IMR-90 (cell line): Measurements from ENCODE around the gene PSRC1. TPM values are rescaled to one million over a fixed set of nuclear protein-coding genes. Genes with fewer than 3 reads are reported as not detected.

Source experiments
- ATAC-seq: fragments of 200-7000 bp; cut with Tn5 transposase; 2 replicates; pipeline ENCODE4 v1.9.1; 2020; ENCODE audit warnings: low read depth, mild to moderate bottlenecking, moderate library complexity
- BruUV-seq: library from RNA; stranded (reverse); fragments of 400-500 nt; replicated peaks from 2 replicates; lab custom pipeline; 2021; lab: Mats Ljungman, UMichigan
- CTCF ChIA-PET: fragments of 300-600 bp; formaldehyde crosslinking; extraction: SDS; loops from one replicate; lab custom pipeline; 2021; ENCODE audit warnings: antibody characterized with exemption; lab: Yijun Ruan, JAX
- POLR2A ChIA-PET: fragments of 300-600 bp; sonication (Branson Sonifier 250); formaldehyde crosslinking; loops from one replicate; lab custom pipeline; 2022; ENCODE audit warnings: antibody characterized with exemption; ENCODE audit not compliant: unreplicated experiment; lab: Charles Lee
- DNase-seq: peaks from one replicate; pipeline ENCODE4 v3.0.0; 2013
- H2AFZ ChIP-seq: replicated peaks from 2 replicates; pipeline ENCODE3; 2013; ENCODE audit warnings: low read length, mild to moderate bottlenecking; ENCODE audit not compliant: poor library complexity
- H2AK5ac ChIP-seq: 2 replicates; pipeline ENCODE4 v1.6.1; 2013; ENCODE audit warnings: low read depth, low read length, inconsistent platforms
- H2AK9ac ChIP-seq: replicated peaks from 2 replicates; pipeline ENCODE3; 2013; ENCODE audit warnings: mild to moderate bottlenecking, low read depth, low read length, moderate library complexity; ENCODE audit not compliant: poor library complexity
- H2BK120ac ChIP-seq: 2 replicates; pipeline ENCODE4 v1.6.1; 2013; ENCODE audit warnings: low read depth, low read length, inconsistent platforms
- H2BK15ac ChIP-seq: 3 replicates; pipeline ENCODE4 v1.6.1; 2013; ENCODE audit warnings: low read depth, low read length, inconsistent platforms
- H2BK20ac ChIP-seq: 2 replicates; pipeline ENCODE4 v1.6.1; 2013; ENCODE audit warnings: low read depth, mild to moderate bottlenecking, inconsistent platforms, low read length, moderate library complexity
- H2BK5ac ChIP-seq: 2 replicates; pipeline ENCODE4 v1.6.1; 2013; ENCODE audit warnings: mild to moderate bottlenecking, low read depth, low read length, inconsistent platforms; ENCODE audit not compliant: poor library complexity, severe bottlenecking
- H3K14ac ChIP-seq: replicated peaks from 2 replicates; pipeline ENCODE4 v1.6.1; 2013; ENCODE audit warnings: low read depth, low read length, inconsistent platforms
- H3K18ac ChIP-seq: 2 replicates; pipeline ENCODE4 v1.6.1; 2013; ENCODE audit warnings: low read depth, low read length, control low read depth
- H3K23ac ChIP-seq: 2 replicates; pipeline ENCODE4 v1.6.1; 2013; ENCODE audit warnings: low read depth, low read length, inconsistent platforms
- H3K27ac ChIP-seq: 2 replicates; pipeline ENCODE4 v1.5.1; 2013; ENCODE audit warnings: mild to moderate bottlenecking, control low read depth, low read length; ENCODE audit not compliant: insufficient read depth
- H3K27me3 ChIP-seq: 2 replicates; pipeline ENCODE4 v1.6.1; 2013; ENCODE audit warnings: low read length; ENCODE audit not compliant: control insufficient read depth, insufficient read depth
- H3K36me3 ChIP-seq: 2 replicates; pipeline ENCODE4 v1.6.1; 2013; ENCODE audit warnings: low read length, mixed read lengths; ENCODE audit not compliant: control insufficient read depth, insufficient read depth
- H3K4ac ChIP-seq: 2 replicates; pipeline ENCODE4 v1.6.1; 2013; ENCODE audit warnings: low read depth, low read length, inconsistent platforms
- H3K4me1 ChIP-seq: 2 replicates; pipeline ENCODE4 v1.6.1; 2013; ENCODE audit warnings: low read length, mixed read lengths; ENCODE audit not compliant: control insufficient read depth, insufficient read depth
- H3K4me2 ChIP-seq: 2 replicates; pipeline ENCODE4 v1.6.1; 2013; ENCODE audit warnings: low read depth, mild to moderate bottlenecking, control low read depth, low read length, moderate library complexity
- H3K4me3 ChIP-seq: 2 replicates; pipeline ENCODE4 v1.5.1; 2013; ENCODE audit warnings: low read depth, mild to moderate bottlenecking, control low read depth, low read length, moderate library complexity; ENCODE audit not compliant: insufficient read depth
- H3K56ac ChIP-seq: 2 replicates; pipeline ENCODE4 v1.6.1; 2013; ENCODE audit warnings: low read length, inconsistent platforms; ENCODE audit not compliant: insufficient read depth; ENCODE audit errors: extremely low read depth
- H3K79me1 ChIP-seq, 2 experiments: 2 replicates each; pipeline ENCODE4 v1.6.1; 2013; ENCODE audit warnings: low read length in 2 of 2, inconsistent platforms in 1 of 2, low read depth in 1 of 2
- H3K9ac ChIP-seq: 2 replicates; pipeline ENCODE4 v1.6.1; 2013; ENCODE audit warnings: low read depth, low read length, control low read depth
- H3K9me1 ChIP-seq: 2 replicates; pipeline ENCODE4 v1.6.1; 2013; ENCODE audit warnings: low read length, inconsistent platforms; ENCODE audit not compliant: insufficient read depth
- H3K9me3 ChIP-seq: 2 replicates; pipeline ENCODE4 v1.6.1; 2013; ENCODE audit warnings: low read length; ENCODE audit not compliant: control insufficient read depth, insufficient read depth
- H4K20me1 ChIP-seq: 2 replicates; pipeline ENCODE4 v1.6.1; 2013; ENCODE audit warnings: low read length, inconsistent platforms; ENCODE audit not compliant: insufficient read depth
- H4K5ac ChIP-seq: 2 replicates; pipeline ENCODE4 v1.6.1; 2013; ENCODE audit warnings: mild to moderate bottlenecking, low read depth, low read length, control low read depth
- H4K8ac ChIP-seq, 2 experiments: 2 replicates each; pipeline ENCODE4 v1.6.1; 2013; ENCODE audit warnings: low read depth in 2 of 2, low read length in 2 of 2, control low read depth in 1 of 2, inconsistent platforms in 1 of 2
- H4K91ac ChIP-seq: 2 replicates; pipeline ENCODE4 v1.6.1; 2013; ENCODE audit warnings: low read depth, low read length, inconsistent platforms; ENCODE audit not compliant: insufficient read depth
- CEBPB ChIP-seq: IDR thresholded peaks from 2 replicates; pipeline ENCODE4 v1.6.1; 2012; ENCODE audit warnings: low read depth, low read length, improper control_type of control experiment
- CHD1 ChIP-seq: IDR thresholded peaks from 2 replicates; pipeline ENCODE4 v1.6.1; 2012; ENCODE audit warnings: low read depth, low read length, improper control_type of control experiment
- CTCF ChIP-seq: conservative IDR thresholded peaks from 2 replicates; pipeline ENCODE4 v1.5.1; 2012; ENCODE audit warnings: mild to moderate bottlenecking, low read depth, low read length, improper control_type of control experiment
- FOS ChIP-seq: fragments of 150-350 bp; IDR thresholded peaks from 2 replicates; pipeline ENCODE4 v1.6.1; 2016; ENCODE audit warnings: low read depth, low read length
- MAFK ChIP-seq: IDR thresholded peaks from 2 replicates; pipeline ENCODE4 v1.6.1; 2012; ENCODE audit warnings: low read depth, low read length, improper control_type of control experiment
- MAZ ChIP-seq: IDR thresholded peaks from 2 replicates; pipeline ENCODE4 v1.6.1; 2012; ENCODE audit warnings: low read depth, mild to moderate bottlenecking, low read length, improper control_type of control experiment, moderate library complexity, borderline replicate concordance
- MXI1 ChIP-seq: IDR thresholded peaks from 2 replicates; pipeline ENCODE4 v1.6.1; 2012; ENCODE audit warnings: low read depth, mild to moderate bottlenecking, low read length, moderate library complexity, borderline replicate concordance
- NFE2L2 ChIP-seq: fragments of 150-350 bp; IDR thresholded peaks from 2 replicates; pipeline ENCODE4 v1.6.1; 2016; ENCODE audit warnings: low read depth, mild to moderate bottlenecking, low read length
- RAD21 ChIP-seq: IDR thresholded peaks from 2 replicates; pipeline ENCODE4 v1.6.1; 2012; ENCODE audit warnings: low read length, improper control_type of control experiment
- RCOR1 ChIP-seq: IDR thresholded peaks from 2 replicates; pipeline ENCODE4 v1.6.1; 2012; ENCODE audit warnings: mild to moderate bottlenecking, low read length, improper control_type of control experiment; ENCODE audit not compliant: insufficient replicate concordance
- RFX5 ChIP-seq: IDR thresholded peaks from 2 replicates; pipeline ENCODE4 v1.8.0; 2012; ENCODE audit warnings: low read depth, mild to moderate bottlenecking, low read length, moderate library complexity
- SMC3 ChIP-seq: fragments of 150-350 bp; IDR thresholded peaks from 2 replicates; pipeline ENCODE4 v1.6.1; 2016; ENCODE audit warnings: low read depth, mild to moderate bottlenecking, antibody characterized with exemption, low read length, moderate library complexity
- USF2 ChIP-seq: fragments of 150-350 bp; IDR thresholded peaks from 2 replicates; pipeline ENCODE4 v1.6.1; 2017; ENCODE audit warnings: mild to moderate bottlenecking, antibody characterized with exemption, low read length, low read depth
- WGBS, 2 experiments: methylation state at CpG; one replicate each; pipeline versions ENCODE4 v1.1.5 to v1.1.7; 2013; ENCODE audit warnings: missing lambda C conversion rate in 2 of 2; ENCODE audit not compliant: insufficient read length in 1 of 2; ENCODE audit errors: extremely low coverage in 2 of 2; 5-methylcytosine and 5-hydroxymethylcytosine counted together
- dilution Hi-C: fragments of 300-500 bp; cut with HindIII; formaldehyde crosslinking; loops from one replicate; pipeline ENCODE4 v1.14.3; 2018; ENCODE audit warnings: low sequenced_read_pairs; ENCODE audit not compliant: unreplicated experiment
- in situ Hi-C: fragments of 300-500 bp; cut with MboI; formaldehyde crosslinking; loops from 3 replicates; pipeline ENCODE4 v1.14.3; 2019; ENCODE audit warnings: low sequenced_read_pairs, inconsistent platforms, mixed read lengths
- intact Hi-C: fragments of 100-400 bp; cut with micrococcal nuclease; formaldehyde crosslinking; loops from 2 replicates; pipeline ENCODE4 v1.10.0; 2022
- polyA plus RNA-seq, 3 experiments: library from polyadenylated mRNA; depleted of rRNA; stranded (reverse); fragments of >200 nt; gene quantifications; 2 replicates each; pipeline ENCODE4 v1.2.3, GENCODE V29; 2012; ENCODE audit warnings: low replicate concordance in 1 of 3
- total RNA-seq: library from RNA; depleted of rRNA; stranded (reverse); fragments of >200 nt; gene quantifications from 2 replicates; pipeline ENCODE4 v1.2.3, GENCODE V29; 2012

PSRC1 gene
- total and polyA plus RNA-seq, 2 of the 4 experiments (the other 2 are of a cell fraction) = 34.6 to 40.3 TPM

GRCh38 chr1:109307274-109308021 lies 24.5 kb upstream of the PSRC1 start:
- Histone ChIP-seq H3K9me1 (peaks cover 17% of the 10 kb centered on the region), H3K36me3 (no peaks in the 10 kb centered on the region), H3K27ac (no peak overlapping the region), H3K23ac (no peak overlapping the region), H3K4me3 (no peak overlapping the region), H2BK120ac (0 out of 2 replicates have a peak overlapping the region, but pooled peaks have one; percentile 1), H3K14ac (peak overlapping the region; percentile 30; the same call in 1 of the 2 replicates), H3K4me1 (peaks cover 17% of the 10 kb centered on the region), H2AK5ac (peak overlapping the region; percentile 48; the same call in 1 of the 2 replicates), H4K20me1 (peaks cover 3% of the 10 kb centered on the region; the same call in 1 of the 2 replicates), H3K18ac (no peak overlapping the region), H4K8ac (no peak overlapping the region; a peak in 1 of 4 replicates), H2AK9ac (peak overlapping the region; percentile 7), H3K56ac (no peak overlapping the region), H2BK20ac (no peak overlapping the region), H4K5ac (no peak overlapping the region), H2BK5ac (no peak overlapping the region), H2BK15ac (peak overlapping the region; percentile 20; the same call in 1 of the 3 replicates), H3K4me2 (no peak overlapping the region), H3K9me3 (no peaks in the 10 kb centered on the region), H2AFZ (no peak overlapping the region), H3K79me1 (no peaks in the 10 kb centered on the region), H3K4ac (peak overlapping the region; percentile 46; the same call in 1 of the 2 replicates), H4K91ac (peak overlapping the region; percentile 19; the same call in 1 of the 2 replicates), H3K27me3 (no peaks in the 10 kb centered on the region), H3K9ac (no peak overlapping the region)
- ATAC-seq (no peak), DNase-seq (no peak)
- dilution Hi-C loops = no loop called here
- ChIA-PET POLR2A (no interaction called here), CTCF (interaction anchor here (1.0 to 1.1 kb wide), 2 partner anchors 25 to 31 kb away, joined by 3 to 4 read pairs; partner anchors contain the start of gene PSRC1)
- intact Hi-C loops = no loop called here
- TF ChIP-seq CHD1 (no peak), SMC3 (no peak), RFX5 (no peak), NFE2L2 (no peak), CTCF (no peak), USF2 (no peak), CEBPB (no peak), MXI1 (no peak), MAZ (no peak), MAFK (no peak), RCOR1 (no peak), RAD21 (no peak), FOS (no peak)
- BruUV-seq = no TSS peak
- in situ Hi-C loops = no loop called here
- WGBS, 2 experiments = 75% methylated on average over 5 of the region's 14 CpGs; no CpG with 5 or more reads in 1 of the 2 experiments
